Prostate gland (tissue), 2 donors: ENCODE measurements around the gene JADE3. TPM values are rescaled to one million over a fixed set of nuclear protein-coding genes. Genes with fewer than 3 reads are reported as not detected.

ENCODE experiments used
- DNase-seq: peaks from one replicate; pipeline ENCODE4 v3.0.0-alpha.2; 2019; ENCODE audit warnings: low spot score
- H3K27ac ChIP-seq, 2 donors: fragments of 200-600 bp; sonication (generic); 2 replicates each; pipeline ENCODE4 v1.5.1; 2017 to 2019
- H3K27me3 ChIP-seq: fragments of 200-600 bp; sonication (generic); replicated peaks from 2 replicates; pipeline ENCODE4 v1.5.1; 2019; ENCODE audit not compliant: insufficient read depth
- H3K36me3 ChIP-seq, 2 donors: fragments of 200-600 bp; sonication (generic); 1 replicate in 1 of 2; 2 replicates in 1 of 2; pipeline versions ENCODE4 v1.5.1 to v1.8.1; 2017 to 2019
- H3K4me1 ChIP-seq: fragments of 200-600 bp; sonication (generic); replicated peaks from 2 replicates; pipeline ENCODE4 v1.5.1; 2019
- H3K4me3 ChIP-seq, 2 donors: fragments of 200-600 bp; sonication (generic); 2 replicates each; pipeline ENCODE4 v1.5.1; 2017 to 2019
- H3K9me3 ChIP-seq: fragments of 200-600 bp; sonication (generic); 2 replicates; pipeline ENCODE4 v1.5.1; 2017
- POLR2A ChIP-seq: fragments of 450-650 bp; IDR thresholded peaks from one replicate; pipeline ENCODE4 v1.6.1; 2016; ENCODE audit warnings: antibody characterized with exemption, mild to moderate bottlenecking
- POLR2AphosphoS5 ChIP-seq: sonication (generic); formaldehyde crosslinking; IDR thresholded peaks from one replicate; pipeline ENCODE4 v1.6.1; 2017; ENCODE audit warnings: antibody characterized with exemption
- WGBS: methylation state at CpG from one replicate; pipeline ENCODE4 v1.1.5; 2018; 5-methylcytosine and 5-hydroxymethylcytosine counted together
- intact Hi-C: fragments of 100-400 bp; cut with DNase I; formaldehyde crosslinking; loops from one replicate; pipeline ENCODE4 v1.14.2; 2022
- total RNA-seq, 2 donors: library from RNA; depleted of rRNA; stranded (reverse); fragments of >200 nt; gene quantifications; one replicate each; pipeline ENCODE4 v1.1.0, GENCODE V29; 2016
- TF ChIP-seq, protein P1 (sequence below), 4 experiments: fragments of 200-600 bp in 2 of 4; fragments of 450-650 bp in 2 of 4; sonication (generic) in 2 of 4; IDR thresholded peaks; 1 replicate in 3 of 4; 2 replicates in 1 of 4; pipeline ENCODE4 v1.5.1; 2016 to 2019; ENCODE audit warnings: antibody characterized with exemption in 4 of 4, mild to moderate bottlenecking in 2 of 4, moderate library complexity in 2 of 4

The JADE3 gene
- total RNA-seq, 2 donors from 2014 or later, result 6.8 to 17.2 TPM

DNA sequence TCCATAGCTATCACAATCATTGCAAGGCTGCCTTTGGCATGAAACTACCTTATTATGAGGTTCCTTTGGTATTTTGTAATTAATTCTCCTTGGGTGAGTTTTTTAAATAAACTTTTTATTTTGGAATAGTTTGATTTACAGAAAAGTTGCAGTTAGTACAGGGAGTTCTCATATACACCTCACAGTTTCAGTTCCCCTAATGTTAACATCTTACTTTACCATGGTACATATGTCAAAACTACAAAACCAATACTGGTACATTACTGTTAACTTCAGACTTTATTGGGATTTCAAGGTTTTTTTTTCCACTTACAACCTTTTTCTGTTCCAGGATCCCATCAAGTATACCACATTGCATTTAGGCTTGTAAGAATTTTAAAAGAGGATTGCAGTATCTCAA, 114.0 kb downstream of the JADE3 start:
- Histone ChIP-seq H3K36me3 (no peaks in the 10 kb centered on the region), H3K4me3 (no peak overlapping the region), H3K27ac (no peak overlapping the region), H3K9me3 (no peaks in the 10 kb centered on the region), H3K4me1 (no peaks in the 10 kb centered on the region), H3K27me3 (no peaks in the 10 kb centered on the region)
- TF ChIP-seq, protein P1, sequence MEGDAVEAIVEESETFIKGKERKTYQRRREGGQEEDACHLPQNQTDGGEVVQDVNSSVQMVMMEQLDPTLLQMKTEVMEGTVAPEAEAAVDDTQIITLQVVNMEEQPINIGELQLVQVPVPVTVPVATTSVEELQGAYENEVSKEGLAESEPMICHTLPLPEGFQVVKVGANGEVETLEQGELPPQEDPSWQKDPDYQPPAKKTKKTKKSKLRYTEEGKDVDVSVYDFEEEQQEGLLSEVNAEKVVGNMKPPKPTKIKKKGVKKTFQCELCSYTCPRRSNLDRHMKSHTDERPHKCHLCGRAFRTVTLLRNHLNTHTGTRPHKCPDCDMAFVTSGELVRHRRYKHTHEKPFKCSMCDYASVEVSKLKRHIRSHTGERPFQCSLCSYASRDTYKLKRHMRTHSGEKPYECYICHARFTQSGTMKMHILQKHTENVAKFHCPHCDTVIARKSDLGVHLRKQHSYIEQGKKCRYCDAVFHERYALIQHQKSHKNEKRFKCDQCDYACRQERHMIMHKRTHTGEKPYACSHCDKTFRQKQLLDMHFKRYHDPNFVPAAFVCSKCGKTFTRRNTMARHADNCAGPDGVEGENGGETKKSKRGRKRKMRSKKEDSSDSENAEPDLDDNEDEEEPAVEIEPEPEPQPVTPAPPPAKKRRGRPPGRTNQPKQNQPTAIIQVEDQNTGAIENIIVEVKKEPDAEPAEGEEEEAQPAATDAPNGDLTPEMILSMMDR (IDR thresholded peaks at IDR 0.05), result no peak
- no peak for TF ChIP-seq POLR2AphosphoS5
- no peak for TF ChIP-seq POLR2A
- intact Hi-C loops, result no loop called here
- DNase-seq, result no peak

DNA sequence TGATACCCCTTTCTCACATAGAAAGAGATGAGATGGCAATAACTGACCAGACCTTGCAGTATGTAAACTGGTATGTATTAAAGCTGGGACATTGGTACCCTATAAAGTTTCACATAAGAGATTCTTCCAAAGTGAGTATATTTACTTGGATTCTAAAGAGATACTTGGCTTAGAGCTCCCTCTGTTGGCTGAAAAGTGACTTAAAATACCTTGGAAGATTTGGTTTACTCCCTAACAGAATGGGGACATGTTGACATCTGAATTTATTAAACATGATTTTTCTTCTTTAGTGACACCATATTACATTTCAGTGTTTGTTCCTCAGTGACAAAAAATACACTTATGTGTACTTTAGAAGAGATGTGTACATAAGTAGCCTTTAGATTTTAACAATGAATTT, 118.1 kb downstream of the JADE3 start:
- Histone ChIP-seq H3K36me3 (no peaks in the 10 kb centered on the region), H3K4me3 (no peak overlapping the region), H3K27me3 (no peaks in the 10 kb centered on the region), H3K27ac (no peak overlapping the region), H3K4me1 (no peaks in the 10 kb centered on the region), H3K9me3 (no peaks in the 10 kb centered on the region)
- intact Hi-C loops, result loop anchor here (5.0 to 10.0 kb wide), 2 partner anchors 54 to 128 kb away; no protein-coding TSS in a partner anchor
- DNase-seq, result peak; percentile 39
- TF ChIP-seq, protein P1 (IDR thresholded peaks at IDR 0.05), result peak; percentile 22 to 62 (median 52)
- no peak for TF ChIP-seq POLR2A
- TF ChIP-seq POLR2AphosphoS5, result no peak

- intact Hi-C loops, result no loop called here
- TF ChIP-seq POLR2AphosphoS5 (no peak), POLR2A (no peak)
- TF ChIP-seq, protein P1 (IDR thresholded peaks at IDR 0.05), result no peak
- no peak for DNase-seq
- no peak overlapping the region for H3K27ac ChIP-seq
- no peaks in the 10 kb centered on the region for H3K36me3 ChIP-seq
- H3K9me3 ChIP-seq, result no peaks in the 10 kb centered on the region
- H3K27me3 ChIP-seq, result no peaks in the 10 kb centered on the region
- WGBS, result 73% methylated on average over 3 of the region's 5 CpGs
- no peak overlapping the region for H3K4me3 ChIP-seq
- no peaks in the 10 kb centered on the region for H3K4me1 ChIP-seq
These were observed 135.8 kb downstream of the JADE3 start for GRCh38 chrX:47047989-47048388.

DNA sequence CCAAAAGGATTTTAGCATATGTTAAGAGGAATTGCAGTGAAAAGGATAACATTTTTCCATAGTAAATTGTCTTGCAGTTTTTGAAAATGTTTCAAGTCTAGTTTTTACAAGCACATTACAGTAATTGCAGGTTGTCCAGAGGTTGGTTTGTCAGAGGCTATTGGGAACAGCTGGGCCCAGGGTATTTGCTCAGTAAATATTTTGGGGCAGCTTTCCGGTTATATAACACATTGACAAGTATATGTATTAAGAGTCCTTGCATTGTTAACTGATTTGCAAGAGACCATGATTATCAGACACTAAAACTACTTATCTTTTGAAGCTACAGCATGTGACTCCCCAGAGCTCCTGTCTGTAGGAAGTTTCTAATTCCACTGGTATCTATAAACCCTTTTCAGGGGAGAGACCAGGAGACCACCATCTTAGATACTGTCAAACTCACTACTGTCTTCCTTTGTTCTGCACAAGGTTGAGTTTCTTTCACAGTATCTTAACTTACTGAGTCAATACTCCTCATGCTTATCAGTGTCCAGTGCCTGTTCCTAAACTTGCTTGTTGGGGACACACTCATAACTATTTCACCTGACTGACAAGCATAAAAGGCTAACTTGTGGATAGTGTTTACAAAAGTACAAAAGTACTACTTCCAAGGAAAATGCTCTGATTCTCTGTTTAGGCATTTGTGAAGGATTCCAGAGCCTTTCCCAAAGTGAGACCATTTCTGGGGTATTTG, 147.1 kb downstream of the JADE3 start:
- Histone ChIP-seq H3K27me3 (no peaks in the 10 kb centered on the region), H3K9me3 (no peaks in the 10 kb centered on the region), H3K4me3 (no peak overlapping the region), H3K27ac (no peak overlapping the region), H3K36me3 (no peaks in the 10 kb centered on the region), H3K4me1 (no peaks in the 10 kb centered on the region)
- DNase-seq, result no peak
- intact Hi-C loops, result no loop called here
- 47% methylated on average over 1 of the region's 1 CpG for WGBS
- TF ChIP-seq POLR2AphosphoS5 (no peak), POLR2A (no peak)
- TF ChIP-seq, protein P1 (IDR thresholded peaks at IDR 0.05), result no peak

- no peaks in the 10 kb centered on the region for H3K9me3 ChIP-seq
- no peak overlapping the region for H3K27ac ChIP-seq
- no peaks in the 10 kb centered on the region for H3K4me1 ChIP-seq
- H3K36me3 ChIP-seq, result no peaks in the 10 kb centered on the region
- no peaks in the 10 kb centered on the region for H3K27me3 ChIP-seq
- WGBS, result 53% methylated on average over 2 of the region's 2 CpGs
- intact Hi-C loops, result no loop called here
- TF ChIP-seq POLR2A (no peak), POLR2AphosphoS5 (no peak)
- TF ChIP-seq, protein P1 (IDR thresholded peaks at IDR 0.05), result no peak
- no peak for DNase-seq
- H3K4me3 ChIP-seq, result no peak overlapping the region
These were observed 148.5 kb downstream of the JADE3 start for GRCh38 chrX:47060708-47061107.
